DMS 273 (cell line): ENCODE results near the gene CYP24A1.

Experiments used
- DNase-seq: peaks from one replicate; lab custom pipeline; 2025; ENCODE audit not compliant: unreplicated experiment; lab: John Stamatoyannopoulos, UW

CYP24A1 gene

GRCh38 chr20:54204063-54204462 lies 30.3 kb upstream of the CYP24A1 start:
- DNase-seq = no peak

DNA sequence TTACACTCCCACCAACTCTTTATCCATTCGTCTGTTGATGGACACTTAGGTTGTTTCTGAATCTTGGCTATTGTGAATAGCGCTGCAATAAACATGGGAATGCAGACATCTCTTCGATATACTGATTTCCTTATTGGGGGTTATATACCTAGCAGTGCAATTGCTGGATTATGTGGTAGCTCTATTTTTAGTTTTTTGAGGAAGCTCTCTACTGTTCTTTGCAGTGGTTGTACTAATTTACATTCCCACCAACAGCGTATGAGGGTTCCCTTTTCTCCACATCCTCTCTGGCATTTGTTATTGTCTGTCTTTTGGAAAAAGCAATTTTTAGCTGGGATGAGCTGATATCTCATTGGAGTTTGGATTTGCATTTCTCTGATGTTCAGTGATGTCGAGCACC lies 29.5 kb upstream of the CYP24A1 start:
- no peak for DNase-seq

GRCh38 chr20:54201268-54201846 lies 27.6 kb upstream of the CYP24A1 start:
- no peak for DNase-seq

GRCh38 chr20:54200487-54201267 lies 26.9 kb upstream of the CYP24A1 start:
- DNase-seq = no peak

DNA sequence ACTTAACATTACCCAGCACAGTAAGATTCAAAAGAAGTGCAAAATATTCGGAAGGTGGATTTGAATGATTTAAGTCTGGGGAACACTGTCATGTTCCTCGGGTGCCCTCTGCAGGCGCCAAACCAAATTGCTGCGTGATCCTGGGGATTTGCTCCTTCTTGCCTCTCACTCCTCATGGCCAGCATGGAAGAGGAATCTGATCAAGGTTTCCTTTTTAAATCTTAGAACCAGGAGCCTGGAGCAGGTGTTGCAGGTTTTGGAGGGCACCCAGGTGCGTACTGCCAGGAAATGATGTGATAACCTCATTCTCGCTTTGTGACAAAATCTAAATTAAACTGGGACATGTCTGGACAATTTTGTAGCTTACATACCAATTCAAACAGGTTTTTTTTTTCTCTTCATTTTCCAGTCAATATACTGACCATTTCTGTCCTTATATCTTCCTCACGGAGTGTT lies 26.0 kb upstream of the CYP24A1 start:
- peak; percentile 84 for DNase-seq

DNA sequence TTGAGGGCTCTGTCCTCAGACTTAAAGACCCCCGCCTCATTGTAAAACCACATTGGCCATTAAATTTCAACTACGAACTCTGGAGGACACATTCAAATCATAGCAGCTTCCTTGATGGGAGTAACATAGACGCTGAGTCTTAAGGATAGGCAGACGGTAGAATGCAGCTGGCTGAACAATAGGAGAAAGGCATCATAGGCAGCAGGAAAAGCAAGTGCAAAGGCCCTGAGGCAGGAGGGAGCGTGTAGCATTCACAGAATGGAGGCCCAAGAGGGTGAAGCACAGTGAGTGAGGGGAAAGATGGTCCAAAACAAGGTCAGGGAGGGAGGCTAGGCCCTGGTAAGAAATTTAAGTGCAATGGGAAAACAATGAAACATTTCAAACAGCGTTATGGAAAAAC lies 25.5 kb upstream of the CYP24A1 start:
- no peak for DNase-seq

GRCh38 chr20:54197621-54198604 lies 24.1 kb upstream of the CYP24A1 start:
- peak; percentile 56 for DNase-seq

DNA sequence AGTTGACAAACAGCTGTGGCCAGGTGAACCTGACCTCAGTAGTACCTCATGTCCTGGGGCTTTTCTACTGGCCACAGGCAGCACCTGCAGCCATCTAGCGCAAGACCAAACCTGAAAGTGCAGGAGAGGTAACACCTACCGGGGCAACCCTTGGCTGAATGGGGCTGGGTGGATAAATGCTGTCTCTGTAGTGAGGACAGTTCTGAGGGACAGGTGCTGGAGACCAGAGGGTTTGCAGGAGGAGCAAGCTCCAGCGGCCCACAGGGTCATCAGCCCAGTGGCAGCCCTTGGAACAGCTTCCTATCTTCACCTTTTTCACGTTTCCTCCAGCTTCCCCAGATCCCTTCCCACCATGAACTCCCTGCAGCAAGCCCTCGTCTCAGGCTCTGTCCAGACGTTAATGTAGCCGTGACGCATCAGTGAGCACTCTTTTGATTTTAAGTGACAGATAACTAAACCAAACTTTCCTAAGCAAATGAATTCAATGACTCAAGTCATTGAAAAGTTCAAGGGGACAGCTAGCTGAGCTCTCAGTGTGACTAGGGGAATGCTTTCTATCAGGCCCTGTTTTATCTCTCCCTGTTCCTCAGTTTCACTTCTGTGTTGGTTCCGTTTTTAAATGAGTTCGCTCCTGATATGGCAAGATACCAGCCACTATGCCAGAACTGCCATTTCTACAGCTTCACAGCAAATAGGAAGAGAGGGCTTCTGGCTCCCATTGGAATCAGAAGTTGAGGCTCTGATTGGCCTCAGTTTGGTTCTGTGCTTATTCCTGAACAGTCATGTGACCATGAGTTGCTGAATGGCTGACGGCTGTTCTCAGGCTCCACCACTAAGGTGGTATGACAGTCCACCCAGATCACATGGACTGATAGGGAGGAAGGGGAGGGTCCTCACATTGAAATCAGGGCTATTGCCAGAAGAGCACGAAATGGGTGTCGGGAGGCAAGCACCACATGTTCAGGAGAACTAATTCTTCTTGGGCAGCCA lies 22.0 kb upstream of the CYP24A1 start:
- DNase-seq = no peak

DNA sequence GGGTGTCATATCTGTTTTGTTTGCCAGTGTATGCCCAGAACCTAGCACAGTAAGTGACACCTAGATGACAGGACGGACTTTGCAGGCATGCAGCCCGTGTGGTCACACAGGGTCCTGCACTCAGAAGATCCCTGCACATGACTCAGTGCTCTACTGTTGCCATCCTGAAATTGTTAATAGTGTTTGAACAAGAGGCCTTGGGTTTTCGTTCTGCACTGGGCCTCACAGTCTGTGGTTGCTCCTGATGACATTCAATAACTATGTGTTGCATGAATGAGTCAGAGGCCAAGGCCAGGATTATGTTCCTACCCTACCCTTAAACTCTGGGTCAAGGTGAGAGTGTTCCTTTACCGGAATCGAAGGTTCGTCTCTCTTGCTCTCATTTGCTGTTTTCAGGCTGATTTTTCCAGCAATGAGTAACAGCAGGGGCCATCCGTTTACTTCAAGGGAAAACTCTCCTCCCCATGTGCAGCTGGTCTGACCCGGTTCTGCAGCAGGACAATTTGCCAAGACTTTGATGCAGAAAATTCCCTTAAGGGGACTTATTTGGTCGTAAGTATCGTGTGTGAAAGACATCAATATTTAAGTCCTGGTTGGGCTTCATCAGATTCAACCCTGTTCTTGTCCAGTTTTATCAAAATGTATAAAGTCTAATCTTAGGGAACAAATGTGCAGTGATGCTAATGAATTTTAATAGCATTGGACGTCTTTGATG lies 21.1 kb upstream of the CYP24A1 start:
- no peak for DNase-seq

DNA sequence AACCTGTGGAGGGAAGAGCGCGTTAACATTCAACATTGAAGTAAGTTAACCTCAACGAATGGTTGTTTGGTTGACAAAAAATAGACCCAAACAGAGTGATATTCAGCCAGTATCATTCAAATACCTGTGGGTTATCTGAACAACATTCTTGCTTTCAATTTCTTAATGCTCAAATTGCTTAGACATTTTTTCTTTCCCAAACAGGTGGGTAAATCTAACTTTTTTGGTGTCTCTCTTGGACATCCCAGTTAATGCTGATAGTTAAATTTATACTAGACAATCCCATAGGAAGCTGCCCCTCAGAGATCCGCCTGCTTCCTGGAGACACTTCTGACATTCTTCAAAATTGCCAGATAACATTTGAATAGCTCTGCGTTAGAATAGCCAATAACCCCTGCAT lies 20.0 kb upstream of the CYP24A1 start:
- DNase-seq = no peak

DNA sequence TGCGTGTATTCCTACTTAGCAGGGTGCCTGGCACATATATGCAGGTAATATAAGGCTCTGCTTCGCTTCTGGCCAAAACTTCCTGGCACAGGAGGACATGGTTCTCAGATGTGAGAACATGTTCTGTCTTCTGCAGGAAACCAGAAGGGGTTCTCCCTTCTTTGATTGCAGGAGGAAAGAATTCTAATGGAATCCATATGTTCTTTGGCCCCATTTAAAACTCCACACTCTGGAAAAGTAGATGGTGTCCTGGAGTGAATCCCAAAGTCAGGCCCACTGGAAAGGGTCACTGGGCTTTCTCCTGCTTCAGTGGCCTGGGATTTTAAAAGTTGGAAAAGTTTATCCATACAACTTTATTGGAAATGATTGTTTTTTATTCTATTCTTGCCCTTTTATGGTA lies 16.4 kb upstream of the CYP24A1 start:
- no peak for DNase-seq

GRCh38 chr20:54189630-54190029 lies 15.8 kb upstream of the CYP24A1 start:
- DNase-seq = no peak

GRCh38 chr20:54188132-54188849 lies 14.5 kb upstream of the CYP24A1 start:
- DNase-seq = no peak

- no peak for DNase-seq
Measured at GRCh38 chr20:54184904-54185626, 11.3 kb upstream of the CYP24A1 start.

GRCh38 chr20:54184071-54184470 lies 10.3 kb upstream of the CYP24A1 start:
- DNase-seq = no peak

GRCh38 chr20:54180931-54181330 lies 7.1 kb upstream of the CYP24A1 start:
- DNase-seq = no peak

- no peak for DNase-seq
Measured at GRCh38 chr20:54179946-54180345, 6.2 kb upstream of the CYP24A1 start.

DNA sequence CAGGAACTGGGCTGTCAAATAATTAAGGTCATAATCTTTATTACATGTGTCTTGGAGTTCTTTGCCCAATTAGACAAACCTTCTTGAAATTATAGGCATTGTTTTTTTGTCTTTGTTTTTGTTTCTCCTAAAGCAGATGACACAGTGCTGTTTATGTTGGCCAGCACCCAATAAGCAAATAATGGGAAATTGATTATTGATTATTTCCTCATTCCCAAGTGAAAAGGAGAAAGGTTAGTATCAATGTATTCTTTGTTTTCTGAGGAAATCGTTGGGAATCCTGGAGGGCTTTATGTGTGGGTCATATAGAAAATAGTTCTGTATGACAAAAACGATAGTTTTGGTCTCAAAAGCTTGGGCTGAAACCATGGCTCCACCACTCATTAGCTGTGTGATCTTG lies 4.5 kb upstream of the CYP24A1 start:
- DNase-seq = no peak
